Posterior vena cava (tissue), 2 donors: ENCODE measurements around the gene TRAPPC10. TPM values are rescaled to one million over a fixed set of nuclear protein-coding genes. Genes with fewer than 3 reads are reported as not detected.
A peak's percentile ranks its signal among the peaks of the same experiment; 100 is the strongest.

Experiments
- DNase-seq: peaks from one replicate; pipeline ENCODE4 v3.0.0-alpha.2; 2020; ENCODE audit warnings: low spot score
- intact Hi-C, 2 donors: fragments of 100-400 bp; cut with DNase I; formaldehyde crosslinking; loops; one replicate each; pipeline versions ENCODE4 v1.14.1 to v1.14.2; 2022 to 2023
- total RNA-seq, 2 donors: library from RNA; stranded (reverse); fragmentation: NEBNext Ultra II Directional; extraction: Animal tissue kit (Norgen Biotek cat#: 25700); gene quantifications; one replicate each; pipeline ENCODE4 v1.2.1, GENCODE V29; 2021
- donor health status: DM: yes; HTN: yes; CAD: no.
- donor health status: DM: yes; HTN: yes; CAD: no.

The TRAPPC10 gene
- total RNA-seq, 2 donors from 2014 or later = 26.7 to 30.3 TPM

- DNase-seq = no peak
- intact Hi-C loops = no loop called here
Measured at GRCh38 chr21:44052071-44052829, 40.1 kb downstream of the TRAPPC10 start.

GRCh38 chr21:44052830-44053226 lies 40.7 kb downstream of the TRAPPC10 start:
- intact Hi-C loops = no loop called here
- no peak for DNase-seq

DNA sequence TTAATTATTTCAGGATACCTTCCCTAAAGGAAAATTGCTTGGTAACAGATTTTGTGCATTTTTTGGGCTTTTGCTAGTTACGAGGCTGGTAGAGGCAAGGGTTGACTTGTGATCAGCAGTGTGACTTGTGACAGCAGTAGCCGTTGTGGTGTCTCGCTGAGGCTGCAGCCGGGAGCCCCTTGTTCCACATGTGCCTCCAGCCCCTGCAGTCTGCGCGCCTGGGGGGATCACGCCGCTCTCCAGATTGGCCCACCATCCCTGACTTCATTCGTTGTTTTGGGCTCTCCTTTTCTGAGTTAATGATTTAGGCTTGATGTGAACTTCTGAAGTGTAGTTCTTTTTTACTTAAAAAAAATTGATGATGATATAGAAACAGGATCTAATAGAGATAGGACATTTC lies 41.5 kb downstream of the TRAPPC10 start:
- no peak for DNase-seq
- intact Hi-C loops = no loop called here

GRCh38 chr21:44054710-44055109 lies 42.6 kb downstream of the TRAPPC10 start:
- DNase-seq = no peak
- intact Hi-C loops = loop anchor here in 1 of 2 donors (2.0 kb wide), 1 partner anchor 30 kb away; no protein-coding TSS in a partner anchor

GRCh38 chr21:44057055-44057454 lies 44.9 kb downstream of the TRAPPC10 start:
- no peak for DNase-seq
- intact Hi-C loops = no loop called here

- DNase-seq = no peak
- intact Hi-C loops = no loop called here
Measured at GRCh38 chr21:44057960-44058651, 46.0 kb downstream of the TRAPPC10 start.

- DNase-seq = no peak
- intact Hi-C loops = no loop called here
Measured at GRCh38 chr21:44058652-44058964, 46.5 kb downstream of the TRAPPC10 start.

DNA sequence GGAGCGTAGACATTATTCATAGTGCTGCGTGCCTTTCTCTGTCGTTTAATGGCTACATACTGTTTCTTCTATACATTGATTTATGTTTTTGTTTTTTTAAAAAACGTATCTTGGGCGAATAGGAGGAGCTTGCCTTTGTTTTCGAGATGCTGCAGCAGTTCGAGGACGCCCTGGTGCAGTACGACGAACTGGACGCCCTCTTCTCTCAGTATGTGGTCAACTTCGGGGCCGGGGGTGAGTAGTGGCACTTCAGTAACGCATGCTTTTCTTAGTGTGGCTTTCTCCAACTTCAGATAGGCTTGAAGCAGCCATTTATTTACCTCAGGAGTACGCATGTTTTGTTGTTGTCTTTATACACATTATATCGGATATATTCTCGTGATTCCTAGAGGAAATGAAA lies 46.9 kb downstream of the TRAPPC10 start:
- DNase-seq = no peak
- intact Hi-C loops = no loop called here

GRCh38 chr21:44059710-44060109 lies 47.6 kb downstream of the TRAPPC10 start:
- no peak for DNase-seq
- intact Hi-C loops = no loop called here

GRCh38 chr21:44062380-44062779 lies 50.3 kb downstream of the TRAPPC10 start:
- intact Hi-C loops = no loop called here
- DNase-seq = no peak

DNA sequence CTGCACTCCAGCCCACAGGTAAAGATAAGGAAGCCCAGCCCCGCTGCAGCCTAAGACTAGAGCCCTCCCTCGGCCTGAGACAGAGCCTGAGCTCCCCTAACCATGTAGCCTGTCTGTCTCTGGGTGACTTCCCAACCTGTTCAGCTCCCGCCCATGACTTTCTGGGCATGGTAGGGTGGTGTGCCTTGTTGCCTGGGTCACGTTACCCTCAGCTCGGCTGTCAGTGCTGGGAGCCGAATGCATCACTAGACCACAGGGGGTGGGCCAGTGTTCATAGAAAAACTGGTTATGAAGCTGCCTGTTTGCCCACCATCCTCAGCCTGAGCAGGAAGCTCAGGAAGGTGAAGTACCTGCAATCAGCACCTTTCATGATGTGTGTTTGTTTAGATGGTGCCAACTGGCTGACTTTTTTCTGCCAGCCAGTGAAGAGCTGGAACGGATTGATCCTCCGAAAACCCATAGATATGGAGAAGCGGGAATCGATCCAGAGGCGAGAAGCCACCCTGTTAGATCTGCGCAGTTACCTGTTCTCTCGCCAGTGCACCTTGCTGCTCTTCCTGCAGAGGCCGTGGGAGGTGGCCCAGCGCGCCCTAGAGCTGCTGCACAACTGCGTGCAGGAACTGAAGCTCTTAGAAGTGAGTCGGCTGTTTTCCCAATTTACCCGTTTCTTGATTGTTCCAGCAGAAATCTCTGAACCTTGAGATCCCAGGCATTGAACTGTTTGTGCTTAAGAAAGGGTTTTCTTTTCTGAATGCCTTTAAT lies 51.2 kb downstream of the TRAPPC10 start:
- intact Hi-C loops = no loop called here
- no peak for DNase-seq

GRCh38 chr21:44064852-44065403 lies 52.8 kb downstream of the TRAPPC10 start:
- intact Hi-C loops = no loop called here
- no peak for DNase-seq

DNA sequence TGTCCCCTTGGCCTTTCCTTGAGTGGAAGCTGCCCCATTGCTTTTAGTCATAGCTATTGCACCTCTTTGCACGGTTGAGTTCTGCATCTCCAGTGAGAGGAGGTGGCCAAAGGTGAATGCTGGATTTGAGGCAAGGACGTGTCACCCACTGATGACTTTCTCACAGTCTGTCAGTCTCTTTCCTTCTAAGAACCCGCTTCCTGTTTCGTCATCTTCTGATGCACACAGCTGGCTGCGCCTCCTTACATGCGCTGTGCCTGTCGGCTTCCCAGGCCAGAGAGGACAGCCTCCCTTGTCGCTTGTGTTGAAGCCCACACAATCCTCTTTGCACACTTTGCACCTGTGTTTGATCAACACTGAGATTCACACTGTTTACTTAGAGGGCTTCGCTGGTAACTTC lies 53.3 kb downstream of the TRAPPC10 start:
- intact Hi-C loops = no loop called here
- no peak for DNase-seq

- DNase-seq = no peak
- intact Hi-C loops = no loop called here
Measured at GRCh38 chr21:44066116-44066515, 54.0 kb downstream of the TRAPPC10 start.

DNA sequence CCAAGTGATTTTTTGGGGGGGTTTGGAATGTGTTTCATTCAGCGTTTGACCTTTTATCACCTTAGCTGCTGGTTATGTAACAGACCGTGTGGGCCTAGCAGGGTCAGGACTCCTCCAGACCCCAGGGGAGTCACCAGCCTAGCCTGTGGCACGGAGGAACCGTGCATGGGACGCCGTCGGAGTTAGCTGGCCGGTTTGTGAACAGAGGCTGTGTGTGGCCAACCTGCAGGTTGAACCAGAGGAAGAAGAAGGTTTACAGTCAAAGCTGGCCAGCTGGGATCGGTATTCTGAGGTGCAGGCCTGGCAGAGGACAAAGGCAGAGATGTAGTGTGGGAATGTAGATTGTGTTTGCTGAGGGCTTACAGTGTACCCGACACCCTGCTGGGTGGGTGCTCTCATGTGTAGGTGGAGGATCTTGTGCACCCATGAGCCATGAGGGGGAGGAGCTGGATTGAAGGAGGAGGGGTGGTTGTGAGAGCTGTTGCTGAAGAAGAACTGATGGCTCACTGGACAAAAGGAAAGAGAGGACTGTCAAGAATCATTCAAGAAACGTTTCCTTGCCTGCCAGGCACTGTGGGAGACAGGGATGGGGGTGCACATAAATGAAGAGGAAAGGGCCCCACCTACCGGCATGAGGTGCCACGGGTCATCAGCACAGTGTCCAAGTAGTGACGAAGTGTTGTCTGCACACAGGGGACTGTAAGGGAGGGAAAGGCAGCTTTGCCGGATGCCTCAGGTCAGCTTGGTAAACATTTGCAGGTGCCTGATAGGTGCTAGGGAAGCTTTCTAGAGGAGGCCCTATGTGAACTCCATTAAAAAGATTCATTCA lies 55.1 kb downstream of the TRAPPC10 start:
- intact Hi-C loops = no loop called here
- no peak for DNase-seq

- peak; percentile 61 for DNase-seq
- intact Hi-C loops = no loop called here
Measured at GRCh38 chr21:44070391-44070790, 58.3 kb downstream of the TRAPPC10 start.

GRCh38 chr21:44071359-44072104 lies 59.4 kb downstream of the TRAPPC10 start:
- intact Hi-C loops = no loop called here
- peak; percentile 46 for DNase-seq

GRCh38 chr21:44072111-44072510 lies 60.0 kb downstream of the TRAPPC10 start:
- peak; percentile 81 for DNase-seq
- intact Hi-C loops = no loop called here
